T-cell (primary cell): ENCODE data around the gene PIH1D2. TPM values are rescaled to one million over a fixed set of nuclear protein-coding genes. Genes with fewer than 3 reads are reported as not detected.

ENCODE experiments used
- ATAC-seq, 4 experiments: fragments of 200-7000 bp in 3 of 4; fragments of 150-1000 bp in 1 of 4; cut with Tn5 transposase; replicated peaks in 1 of 4; 1 replicate in 3 of 4; 2 replicates in 1 of 4; pipeline ENCODE4 v1.10.0; 2021; ENCODE audit warnings: moderate library complexity in 3 of 4, mild to moderate bottlenecking in 2 of 4, moderate number of reproducible peaks in 1 of 4
- CTCF ChIA-PET, 2 donors: fragments of 300-600 bp; sonication (Branson Sonifier 250); formaldehyde crosslinking; loops; one replicate each; lab custom pipeline; 2022; ENCODE audit warnings: antibody characterized with exemption in 2 of 2; lab: Charles Lee
- POLR2A ChIA-PET, 2 donors: fragments of 300-600 bp; sonication (Branson Sonifier 250); formaldehyde crosslinking; loops; one replicate each; lab custom pipeline; 2022; ENCODE audit warnings: antibody characterized with exemption in 2 of 2; lab: Charles Lee
- DNase-seq, 35 experiments: peaks; one replicate each; pipeline versions ENCODE4 v3.0.0 to v3.0.0-alpha.2; 2013 to 2023
- H3K27ac ChIP-seq: one replicate; pipeline ENCODE4 v1.5.1; 2013; ENCODE audit warnings: low read length
- H3K27me3 ChIP-seq, 2 experiments: replicated peaks in 1 of 2; 1 replicate in 1 of 2; 2 replicates in 1 of 2; pipeline versions ENCODE4 v1.6.1 to v1.7.0; 2013; ENCODE audit warnings: low read length in 1 of 2, mixed read lengths in 1 of 2; ENCODE audit not compliant: control insufficient read depth in 2 of 2, insufficient read depth in 2 of 2; ENCODE audit errors: extremely low read depth in 1 of 2
- H3K36me3 ChIP-seq, 2 donors: 1 replicate in 1 of 2; 2 replicates in 1 of 2; pipeline versions ENCODE4 v1.6.1 to v1.7.0; 2013; ENCODE audit warnings: low read length in 1 of 2; ENCODE audit not compliant: control insufficient read depth in 2 of 2, insufficient read depth in 1 of 2; ENCODE audit errors: extremely low read depth in 1 of 2
- H3K4me1 ChIP-seq, 2 experiments: 1 replicate in 1 of 2; 2 replicates in 1 of 2; pipeline versions ENCODE4 v1.6.1 to v1.7.0; 2013; ENCODE audit warnings: low read length in 2 of 2, mixed read lengths in 1 of 2; ENCODE audit not compliant: insufficient read depth in 2 of 2, control insufficient read depth in 1 of 2; ENCODE audit errors: extremely low read depth in 1 of 2
- H3K4me3 ChIP-seq, 2 donors: 1 replicate in 1 of 2; 2 replicates in 1 of 2; pipeline versions ENCODE4 v1.5.1 to v1.7.0; 2013; ENCODE audit warnings: mild to moderate bottlenecking in 2 of 2, low read length in 1 of 2, moderate library complexity in 1 of 2; ENCODE audit not compliant: control insufficient read depth in 1 of 2; ENCODE audit errors: extremely low read depth in 1 of 2
- H3K9me3 ChIP-seq: 2 replicates; pipeline ENCODE4 v1.7.0; 2013
- H3K27ac Mint-ChIP-seq, 2 donors: one replicate each; pipeline ENCODE4 v1.8.0; 2020 to 2021; ENCODE audit warnings: mild to moderate bottlenecking in 2 of 2, mixed read lengths in 2 of 2
- H3K27me3 Mint-ChIP-seq, 2 donors: one replicate each; pipeline ENCODE4 v1.8.0; 2021 to 2022; ENCODE audit warnings: mixed read lengths in 2 of 2
- H3K36me3 Mint-ChIP-seq: one replicate; pipeline ENCODE4 v1.8.0; 2021; ENCODE audit warnings: mixed read lengths
- H3K4me1 Mint-ChIP-seq, 3 donors: one replicate each; pipeline ENCODE4 v1.8.0; 2020 to 2022; ENCODE audit warnings: mixed read lengths in 3 of 3, mild to moderate bottlenecking in 1 of 3
- H3K4me3 Mint-ChIP-seq, 3 donors: one replicate each; pipeline ENCODE4 v1.8.0; 2020 to 2022; ENCODE audit warnings: mild to moderate bottlenecking in 3 of 3, mixed read lengths in 3 of 3, moderate library complexity in 3 of 3
- H3K9me3 Mint-ChIP-seq, 3 donors: one replicate each; pipeline ENCODE4 v1.8.0; 2020 to 2022; ENCODE audit warnings: mixed read lengths in 3 of 3
- WGBS: methylation state at CpG from one replicate; pipeline ENCODE4 v1.1.5; 2013; ENCODE audit warnings: missing lambda C conversion rate; ENCODE audit not compliant: insufficient coverage; 5-methylcytosine and 5-hydroxymethylcytosine counted together
- total RNA-seq, 35 experiments: library from RNA in 6 of 35; stranded (reverse) in 6 of 35; fragments of 120-200 nt in 1 of 35; gene quantifications; one replicate each; pipeline versions ENCODE4 v1.2.1 to v1.2.4 and lab custom pipeline; 2013 to 2026

PIH1D2 gene
- total RNA-seq, 5 donors from 2014 or later (not counting 1 experiment from before 2014, with no cell fraction given): 0.30 to 0.44 (median 0.36) TPM; not detected in 2

- no peaks in the 10 kb centered on the region for H3K9me3 ChIP-seq
- H3K9me3 Mint-ChIP-seq: no peaks in the 10 kb centered on the region
- H3K4me1 Mint-ChIP-seq: peaks cover 29 to 34% (median 34%) of the 10 kb centered on the region in 3 donors
- ChIA-PET CTCF (interaction anchor here in 1 of 2 donors (0.6 kb wide), 1 partner anchor 198 kb away, joined by 3 read pairs; no protein-coding TSS in a partner anchor), POLR2A (no interaction called here)
- no peaks in the 10 kb centered on the region for H3K27me3 ChIP-seq
- 42% methylated on average over 3 of the region's 4 CpGs for WGBS
- no peak overlapping the region for H3K27ac ChIP-seq
- peaks cover 41% of the 10 kb centered on the region for H3K36me3 Mint-ChIP-seq
- peaks cover 7 to 61% of the 10 kb centered on the region in 2 donors for H3K36me3 ChIP-seq
- no peak overlapping the region for H3K27ac Mint-ChIP-seq
- ATAC-seq (no peak), DNase-seq (no peak)
- peaks cover 13 to 16% of the 10 kb centered on the region in 2 experiments for H3K4me1 ChIP-seq
- H3K27me3 Mint-ChIP-seq: no peaks in the 10 kb centered on the region
- H3K4me3 Mint-ChIP-seq: no peak overlapping the region
- H3K4me3 ChIP-seq: no peak overlapping the region
Measured at GRCh38 chr11:112082729-112083128, 8.9 kb upstream of the PIH1D2 start.

DNA sequence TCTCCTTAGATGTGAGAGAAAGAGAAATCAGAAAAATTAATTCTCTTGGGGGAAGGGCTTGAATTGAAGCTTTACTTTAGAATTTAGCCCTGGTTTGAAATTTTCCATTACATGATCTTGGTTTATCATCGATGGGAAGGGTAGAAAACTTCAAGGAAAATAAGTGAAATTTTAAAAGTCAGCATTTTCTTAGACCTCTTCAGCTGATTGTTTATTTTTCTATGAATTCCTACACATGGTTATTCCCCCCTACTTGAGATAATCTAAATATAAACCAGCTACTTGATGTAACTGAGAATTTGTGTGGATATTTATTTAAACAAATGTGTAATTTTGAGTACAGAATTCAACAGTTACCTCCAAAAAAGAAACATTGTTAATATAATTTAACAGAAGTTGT, 10.9 kb downstream of the PIH1D2 start:
- peaks cover 0 to 36% of the 10 kb centered on the region in 2 donors for H3K36me3 ChIP-seq
- peaks cover 28% of the 10 kb centered on the region for H3K36me3 Mint-ChIP-seq

DNA sequence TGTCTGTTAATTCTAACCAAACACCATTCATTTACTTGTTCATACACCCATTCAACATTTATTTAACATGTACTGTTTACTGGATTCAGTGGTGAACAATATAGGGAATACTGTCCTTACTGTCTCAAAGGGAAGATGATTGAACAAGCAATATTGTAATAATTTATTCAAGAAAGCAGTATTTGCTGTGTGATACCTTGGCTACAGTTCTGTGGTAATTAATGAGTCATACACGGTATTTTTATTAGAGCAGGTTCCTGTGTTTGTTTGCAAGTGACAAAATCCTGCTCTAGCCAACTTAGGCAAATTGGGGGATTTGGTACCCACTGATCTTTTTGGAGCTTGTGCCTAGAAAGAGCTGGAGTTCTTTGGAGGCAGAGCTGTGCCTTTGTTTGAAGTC, 15.7 kb downstream of the PIH1D2 start:
- no peaks in the 10 kb centered on the region for H3K27me3 ChIP-seq
- Mint-ChIP-seq H3K4me3 (no peak overlapping the region), H3K36me3 (peaks cover 54% of the 10 kb centered on the region), H3K27ac (no peak overlapping the region), H3K4me1 (no peaks in the 10 kb centered on the region), H3K27me3 (no peaks in the 10 kb centered on the region), H3K9me3 (no peaks in the 10 kb centered on the region)
- POLR2A ChIA-PET: no interaction called here
- ATAC-seq (no peak), DNase-seq (no peak)
- no CpG with 5 or more reads among the region's 1 CpG for WGBS
- H3K4me1 ChIP-seq: no peaks in the 10 kb centered on the region
- no peaks in the 10 kb centered on the region for H3K9me3 ChIP-seq
- CTCF ChIA-PET: no interaction called here
- H3K27ac ChIP-seq: no peak overlapping the region
- H3K36me3 ChIP-seq: peaks cover 0 to 48% of the 10 kb centered on the region in 2 donors
- H3K4me3 ChIP-seq: no peak overlapping the region

More for the DNA sequence above, 10.9 kb downstream of the PIH1D2 start:
- Mint-ChIP-seq H3K27me3 (no peaks in the 10 kb centered on the region), H3K4me3 (no peak overlapping the region), H3K4me1 (no peaks in the 10 kb centered on the region), H3K27ac (no peak overlapping the region), H3K9me3 (no peaks in the 10 kb centered on the region)
- no peaks in the 10 kb centered on the region for H3K9me3 ChIP-seq
- no peaks in the 10 kb centered on the region for H3K27me3 ChIP-seq
- no peaks in the 10 kb centered on the region for H3K4me1 ChIP-seq
- no peak overlapping the region for H3K27ac ChIP-seq
- no peak overlapping the region for H3K4me3 ChIP-seq
- ATAC-seq: no peak
- CTCF ChIA-PET: no interaction called here
- no peak for DNase-seq
- POLR2A ChIA-PET: no interaction called here
- no CpG with 5 or more reads among the region's 1 CpG for WGBS

DNA sequence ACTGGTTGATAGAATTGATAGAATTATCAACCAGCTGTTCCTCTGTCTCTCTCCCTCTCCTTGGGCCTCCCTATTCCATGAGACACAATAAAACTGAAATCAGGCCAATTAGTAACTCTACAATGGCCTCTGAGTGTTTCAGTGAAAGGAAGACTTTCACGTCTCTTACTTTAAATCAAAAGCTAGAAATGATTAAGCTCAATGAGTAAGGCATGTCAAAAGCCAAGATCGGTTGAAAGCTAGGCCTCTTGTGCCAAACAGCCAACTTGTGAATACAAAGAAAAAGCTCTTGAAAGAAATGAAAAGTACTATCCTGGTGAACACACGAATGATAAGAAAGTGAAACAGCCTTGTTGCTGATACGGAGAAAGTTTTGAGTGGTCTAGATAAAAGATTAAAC, 16.6 kb downstream of the PIH1D2 start:
- Histone ChIP-seq H3K4me3 (no peak overlapping the region), H3K27ac (no peak overlapping the region), H3K27me3 (no peaks in the 10 kb centered on the region), H3K4me1 (no peaks in the 10 kb centered on the region), H3K9me3 (no peaks in the 10 kb centered on the region), H3K36me3 (peaks cover 0 to 47% of the 10 kb centered on the region in 2 donors)
- Mint-ChIP-seq H3K27me3 (no peaks in the 10 kb centered on the region), H3K36me3 (peaks cover 54% of the 10 kb centered on the region), H3K4me1 (no peaks in the 10 kb centered on the region), H3K27ac (no peak overlapping the region), H3K9me3 (no peaks in the 10 kb centered on the region), H3K4me3 (no peak overlapping the region)
- CTCF ChIA-PET: no interaction called here
- 50% methylated on average over 2 of the region's 4 CpGs for WGBS
- ATAC-seq: no peak
- no peak for DNase-seq
- POLR2A ChIA-PET: no interaction called here

- no peak overlapping the region for H3K27ac ChIP-seq
- peaks cover 11 to 28% (median 14%) of the 10 kb centered on the region in 3 donors for H3K4me1 Mint-ChIP-seq
- H3K36me3 Mint-ChIP-seq: peaks cover 66% of the 10 kb centered on the region
- WGBS: no CpG with 5 or more reads among the region's 3 CpGs
- no peaks in the 10 kb centered on the region for H3K27me3 Mint-ChIP-seq
- H3K4me3 ChIP-seq: no peak overlapping the region
- no peak overlapping the region for H3K4me3 Mint-ChIP-seq
- DNase-seq (no peak), ATAC-seq (no peak)
- no peaks in the 10 kb centered on the region for H3K4me1 ChIP-seq
- ChIA-PET POLR2A (interaction anchor here in 1 of 2 donors (0.7 kb wide), 1 partner anchor 37 kb away, joined by 3 read pairs; no protein-coding TSS in a partner anchor), CTCF (interaction anchor here in 1 of 2 donors (0.6 kb wide), 1 partner anchor 24 kb away, joined by 16 read pairs; no protein-coding TSS in a partner anchor)
- H3K36me3 ChIP-seq: peaks cover 0 to 39% of the 10 kb centered on the region in 2 donors
- H3K27ac Mint-ChIP-seq: no peak overlapping the region
- no peaks in the 10 kb centered on the region for H3K9me3 Mint-ChIP-seq
- no peaks in the 10 kb centered on the region for H3K9me3 ChIP-seq
- H3K27me3 ChIP-seq: no peaks in the 10 kb centered on the region
Measured at GRCh38 chr11:112051768-112052167, 22.0 kb downstream of the PIH1D2 start.

- ATAC-seq (no peak), DNase-seq (no peak)
- H3K27me3 ChIP-seq: no peaks in the 10 kb centered on the region
- peaks cover 11 to 28% (median 14%) of the 10 kb centered on the region in 3 donors for H3K4me1 Mint-ChIP-seq
- peaks cover 69% of the 10 kb centered on the region for H3K36me3 Mint-ChIP-seq
- H3K27ac ChIP-seq: no peak overlapping the region
- H3K4me1 ChIP-seq: no peaks in the 10 kb centered on the region
- no peaks in the 10 kb centered on the region for H3K27me3 Mint-ChIP-seq
- peaks cover 0 to 40% of the 10 kb centered on the region in 2 donors for H3K36me3 ChIP-seq
- no peaks in the 10 kb centered on the region for H3K9me3 ChIP-seq
- peak overlapping the region in 1 of 2 donors; percentile 0 for H3K27ac Mint-ChIP-seq
- CTCF ChIA-PET: no interaction called here
- H3K4me3 ChIP-seq: no peak overlapping the region
- no CpG with 5 or more reads among the region's 3 CpGs for WGBS
- H3K9me3 Mint-ChIP-seq: no peaks in the 10 kb centered on the region
- POLR2A ChIA-PET: no interaction called here
- H3K4me3 Mint-ChIP-seq: no peak overlapping the region
Measured at GRCh38 chr11:112050721-112051120, 23.1 kb downstream of the PIH1D2 start.
